Endothelial cell (in vitro differentiated cells): ENCODE measurements around the gene OR10R2. TPM values are rescaled to one million over a fixed set of nuclear protein-coding genes. Genes with fewer than 3 reads are reported as not detected.

ENCODE experiments used
- DNase-seq: peaks from one replicate; pipeline ENCODE4 v3.0.0; 2021; ENCODE audit warnings: low spot score
- H3K27ac Mint-ChIP-seq: one replicate; pipeline ENCODE4 v1.8.0; 2021; ENCODE audit warnings: mixed read lengths, inconsistent platforms; ENCODE audit not compliant: unreplicated experiment
- H3K27me3 Mint-ChIP-seq: one replicate; pipeline ENCODE4 v1.8.0; 2021; ENCODE audit warnings: mild to moderate bottlenecking, moderate library complexity, mixed read lengths, inconsistent platforms; ENCODE audit not compliant: unreplicated experiment
- H3K36me3 Mint-ChIP-seq: one replicate; pipeline ENCODE4 v1.8.0; 2021; ENCODE audit warnings: mild to moderate bottlenecking, low read depth, mixed read lengths, inconsistent platforms; ENCODE audit not compliant: unreplicated experiment
- H3K4me1 Mint-ChIP-seq: one replicate; pipeline ENCODE4 v1.8.0; 2021; ENCODE audit warnings: mild to moderate bottlenecking, mixed read lengths, inconsistent platforms; ENCODE audit not compliant: unreplicated experiment
- H3K4me3 Mint-ChIP-seq: one replicate; pipeline ENCODE4 v1.8.0; 2021; ENCODE audit warnings: mild to moderate bottlenecking, mixed read lengths, inconsistent platforms; ENCODE audit not compliant: unreplicated experiment
- H3K9me3 Mint-ChIP-seq: one replicate; pipeline ENCODE4 v1.8.0; 2021; ENCODE audit warnings: mixed read lengths, inconsistent platforms; ENCODE audit not compliant: unreplicated experiment
- total RNA-seq: library from RNA; stranded (reverse); fragmentation: NEBNext Ultra II Directional; extraction: Animal tissue kit (Norgen Biotek cat#: 25700); gene quantifications from one replicate; pipeline ENCODE4 v1.2.1, GENCODE V29; 2021; ENCODE audit not compliant: unreplicated experiment
- TF ChIP-seq, protein P1 (sequence below): fragments of 200-600 bp; sonication (generic); IDR thresholded peaks from one replicate; pipeline ENCODE4 v1.5.0; 2021; ENCODE audit warnings: antibody characterized with exemption; ENCODE audit not compliant: unreplicated experiment

OR10R2 gene
- total RNA-seq, 1 donor from 2014 or later, result not detected

DNA sequence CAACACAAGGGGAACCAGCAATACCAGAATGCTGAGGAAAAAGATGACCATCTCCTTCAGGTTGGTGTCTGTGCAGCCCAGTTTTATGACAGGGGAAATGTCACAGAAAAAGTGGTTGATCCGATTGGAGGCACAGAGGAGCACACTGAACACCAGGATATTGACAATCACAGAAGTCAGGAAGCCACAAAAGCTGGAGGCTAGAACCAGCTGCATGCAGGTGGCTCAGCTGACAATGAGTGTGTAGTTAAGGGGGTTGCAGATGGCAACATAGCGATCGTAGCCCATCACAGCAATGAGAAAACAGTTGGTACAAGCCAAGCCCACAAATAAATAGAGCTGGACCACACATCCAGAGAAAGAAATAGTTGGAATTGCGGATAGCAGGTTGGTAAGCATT, 26.6 kb upstream of the OR10R2 start:
- H3K36me3 Mint-ChIP-seq, result no peaks in the 10 kb centered on the region
- DNase-seq, result no peak
- no peak overlapping the region for H3K27ac Mint-ChIP-seq
- no peak overlapping the region for H3K4me3 Mint-ChIP-seq
- no peaks in the 10 kb centered on the region for H3K4me1 Mint-ChIP-seq
- no peaks in the 10 kb centered on the region for H3K9me3 Mint-ChIP-seq
- H3K27me3 Mint-ChIP-seq, result no peaks in the 10 kb centered on the region
- TF ChIP-seq, protein P1, sequence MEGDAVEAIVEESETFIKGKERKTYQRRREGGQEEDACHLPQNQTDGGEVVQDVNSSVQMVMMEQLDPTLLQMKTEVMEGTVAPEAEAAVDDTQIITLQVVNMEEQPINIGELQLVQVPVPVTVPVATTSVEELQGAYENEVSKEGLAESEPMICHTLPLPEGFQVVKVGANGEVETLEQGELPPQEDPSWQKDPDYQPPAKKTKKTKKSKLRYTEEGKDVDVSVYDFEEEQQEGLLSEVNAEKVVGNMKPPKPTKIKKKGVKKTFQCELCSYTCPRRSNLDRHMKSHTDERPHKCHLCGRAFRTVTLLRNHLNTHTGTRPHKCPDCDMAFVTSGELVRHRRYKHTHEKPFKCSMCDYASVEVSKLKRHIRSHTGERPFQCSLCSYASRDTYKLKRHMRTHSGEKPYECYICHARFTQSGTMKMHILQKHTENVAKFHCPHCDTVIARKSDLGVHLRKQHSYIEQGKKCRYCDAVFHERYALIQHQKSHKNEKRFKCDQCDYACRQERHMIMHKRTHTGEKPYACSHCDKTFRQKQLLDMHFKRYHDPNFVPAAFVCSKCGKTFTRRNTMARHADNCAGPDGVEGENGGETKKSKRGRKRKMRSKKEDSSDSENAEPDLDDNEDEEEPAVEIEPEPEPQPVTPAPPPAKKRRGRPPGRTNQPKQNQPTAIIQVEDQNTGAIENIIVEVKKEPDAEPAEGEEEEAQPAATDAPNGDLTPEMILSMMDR, result no peak

DNA sequence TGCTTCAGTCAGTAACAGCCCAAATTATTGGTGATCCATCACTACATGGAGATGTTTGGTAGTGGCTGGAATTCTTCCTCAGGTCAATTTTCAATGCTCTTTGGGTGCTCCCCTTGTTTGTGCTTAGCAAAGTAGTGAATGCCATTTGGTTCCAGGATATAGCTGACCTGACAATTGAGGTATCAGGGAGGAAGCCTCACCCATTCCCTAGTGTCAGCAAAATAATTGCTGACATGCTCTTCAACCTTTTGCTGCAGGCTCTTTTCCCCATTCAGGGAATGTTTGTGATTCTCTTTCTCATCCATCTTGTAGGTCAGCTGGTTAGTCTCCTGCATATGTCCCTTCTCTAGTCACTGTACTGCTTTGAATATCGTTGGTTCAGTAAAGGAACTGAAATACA, 17.5 kb upstream of the OR10R2 start:
- Mint-ChIP-seq H3K27ac (no peak overlapping the region), H3K4me1 (no peaks in the 10 kb centered on the region), H3K36me3 (no peaks in the 10 kb centered on the region), H3K9me3 (no peaks in the 10 kb centered on the region), H3K4me3 (no peak overlapping the region), H3K27me3 (no peaks in the 10 kb centered on the region)
- TF ChIP-seq, protein P1, result no peak
- DNase-seq, result no peak

DNA sequence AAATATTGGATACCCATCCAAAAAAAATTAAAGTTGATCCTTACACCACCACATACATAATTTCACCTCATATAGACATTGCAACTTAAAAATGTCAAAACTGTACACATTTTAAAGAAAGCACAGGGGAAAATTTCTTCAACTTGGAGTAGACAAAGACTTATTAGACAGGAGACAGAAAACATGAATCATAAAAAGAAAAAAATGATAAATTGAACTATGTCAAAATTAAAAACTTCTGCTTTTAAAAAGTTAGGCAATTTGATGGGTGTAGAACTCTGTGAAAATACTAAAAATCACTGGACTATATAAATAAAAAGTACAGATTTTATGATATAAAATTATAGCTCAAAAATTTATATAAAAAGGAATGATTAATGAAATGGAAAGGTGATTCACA, 14.8 kb upstream of the OR10R2 start:
- no peak for DNase-seq
- Mint-ChIP-seq H3K36me3 (no peaks in the 10 kb centered on the region), H3K9me3 (no peaks in the 10 kb centered on the region), H3K27me3 (no peaks in the 10 kb centered on the region), H3K4me1 (no peaks in the 10 kb centered on the region), H3K27ac (no peak overlapping the region), H3K4me3 (no peak overlapping the region)
- TF ChIP-seq, protein P1, result no peak

DNA sequence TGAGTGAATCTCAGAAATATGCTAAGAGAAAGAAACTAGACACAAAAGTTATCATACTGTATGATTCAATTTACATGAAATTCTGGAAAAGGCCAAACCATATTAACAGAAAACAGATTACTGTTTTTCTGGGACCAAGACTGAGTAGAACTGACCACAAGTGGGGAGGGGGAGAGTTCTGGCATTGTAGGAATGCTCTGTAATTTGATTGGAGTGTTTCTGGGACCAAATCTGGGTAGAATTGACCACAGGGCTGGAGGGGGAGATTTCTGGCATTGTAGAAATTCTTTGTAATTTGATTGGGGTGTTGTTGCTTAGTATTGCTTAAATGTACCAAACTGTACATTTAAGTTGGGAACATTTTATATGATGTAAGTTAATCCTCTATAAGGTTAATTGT, 13.8 kb upstream of the OR10R2 start:
- Mint-ChIP-seq H3K4me3 (no peak overlapping the region), H3K36me3 (no peaks in the 10 kb centered on the region), H3K9me3 (no peaks in the 10 kb centered on the region), H3K27me3 (no peaks in the 10 kb centered on the region), H3K27ac (no peak overlapping the region), H3K4me1 (no peaks in the 10 kb centered on the region)
- no peak for DNase-seq
- TF ChIP-seq, protein P1, result no peak

DNA sequence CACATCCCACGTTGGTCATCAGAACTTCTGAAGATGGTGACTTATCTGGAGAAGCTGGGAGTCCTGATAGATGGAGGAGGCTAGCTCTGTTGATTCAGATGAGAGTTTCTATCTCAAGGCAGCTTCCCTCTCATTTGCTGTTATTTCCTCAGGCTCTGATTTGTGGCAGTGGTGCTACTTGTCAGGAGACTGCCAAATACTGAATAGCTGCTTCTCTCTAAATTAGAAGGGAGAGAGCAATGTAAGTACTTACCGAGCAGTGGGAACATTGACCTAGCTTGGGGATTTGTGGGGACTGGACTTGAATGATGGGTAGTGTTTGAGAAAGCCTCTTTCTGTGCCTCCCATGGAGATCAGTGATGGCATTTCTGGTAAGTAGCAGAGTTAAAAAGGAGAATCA, 10.5 kb upstream of the OR10R2 start, which contains the start of gene OR10K1:
Gene OR10K1, plus strand, starts transcription at position 301 of the 400 bp plus-strand sequence. CDS start 3,728 bp downstream, outside the sequence.
- H3K27me3 Mint-ChIP-seq, result no peaks in the 10 kb centered on the region
- no peaks in the 10 kb centered on the region for H3K36me3 Mint-ChIP-seq
- TF ChIP-seq, protein P1, result no peak

More for the DNA sequence above, 10.5 kb upstream of the OR10R2 start, which contains the start of gene OR10K1:
- Mint-ChIP-seq H3K4me3 (no peak within 1 kb of the TSS), H3K4me1 (no peaks in the 10 kb centered on the region), H3K9me3 (no peaks in the 10 kb centered on the region), H3K27ac (no peak within 1 kb of the TSS)
- DNase-seq, result no peak
